PC-9 (cell line): Measurements from ENCODE around the gene AMMECR1.

Experiments used
- CTCF ChIP-seq: fragments of 200-600 bp; sonication (generic); conservative IDR thresholded peaks from 2 replicates; pipeline ENCODE4 v1.6.1; 2017; ENCODE audit warnings: mixed run types, antibody characterized with exemption, mild to moderate bottlenecking, moderate library complexity
- EZH2 ChIP-seq: fragments of 200-600 bp; sonication (generic); IDR thresholded peaks from 2 replicates; pipeline ENCODE4 v1.8.0; 2017; ENCODE audit warnings: antibody characterized with exemption, low read depth

GRCh38 chrX:110321081-110321480 lies 3.2 kb upstream of the AMMECR1 start:
- TF ChIP-seq EZH2 (no peak), CTCF (no peak)
